Psoas muscle (tissue), 8 donors: Measurements from ENCODE around the gene DLL3. TPM values are rescaled to one million over a fixed set of nuclear protein-coding genes. Genes with fewer than 3 reads are reported as not detected.

Source experiments
- ATAC-seq, 4 donors: fragments of 200-7000 bp; cut with Tn5 transposase; one replicate each; pipeline ENCODE4 v1.9.1; 2020; ENCODE audit warnings: moderate library complexity in 3 of 4, mild to moderate bottlenecking in 2 of 4
- DNase-seq, 2 donors: peaks; one replicate each; pipeline ENCODE4 v3.0.0-alpha.2; 2020
- H3K27ac ChIP-seq: fragments of 200-600 bp; one replicate; pipeline ENCODE4 v1.8.0; 2022
- H3K27me3 ChIP-seq, 3 donors: fragments of 200-600 bp in 1 of 3; one replicate each; pipeline versions ENCODE4 v1.6.1 to v1.8.0; 2013 to 2022; ENCODE audit warnings: low read length in 2 of 3, mild to moderate bottlenecking in 2 of 3, moderate library complexity in 1 of 3; ENCODE audit not compliant: insufficient read depth in 3 of 3
- H3K36me3 ChIP-seq, 2 donors: fragments of 200-600 bp in 1 of 2; one replicate each; pipeline versions ENCODE4 v1.6.1 to v1.8.0; 2013 to 2022; ENCODE audit warnings: low read depth in 1 of 2, mild to moderate bottlenecking in 1 of 2, moderate library complexity in 1 of 2; ENCODE audit not compliant: insufficient read depth in 1 of 2
- H3K4me1 ChIP-seq: fragments of 200-600 bp; one replicate; pipeline ENCODE4 v1.8.0; 2022
- H3K4me3 ChIP-seq: fragments of 200-600 bp; one replicate; pipeline ENCODE4 v1.8.0; 2022; ENCODE audit warnings: mild to moderate bottlenecking
- H3K9me3 ChIP-seq: fragments of 200-600 bp; one replicate; pipeline ENCODE4 v1.8.0; 2022
- WGBS, 3 donors: extraction: QIAGEN DNeasy Blood & Tissue Kit; methylation state at CpG; one replicate each; pipeline versions ENCODE4 v1.1.6 to v1.1.7; 2013; 5-methylcytosine and 5-hydroxymethylcytosine counted together
- intact Hi-C, 2 donors: fragments of 100-400 bp; cut with DNase I; formaldehyde crosslinking; loops; one replicate each; pipeline versions ENCODE4 v1.11.0 to v1.14.2; 2022
- polyA plus RNA-seq, 3 donors: library from polyadenylated mRNA; stranded (reverse); fragments of 200-250 nt; gene quantifications; one replicate each; pipeline ENCODE4 v1.2.3, GENCODE V29; 2013
- total RNA-seq, 4 donors: library from RNA; stranded (reverse); fragmentation: NEBNext Ultra II Directional in 2 of 4; extraction: Animal tissue kit (Norgen Biotek cat#: 25700) in 2 of 4; gene quantifications; one replicate each; pipeline versions ENCODE4 v1.2.1 to v1.2.4, GENCODE V29; 2021 to 2023
- TF ChIP-seq, protein P1 (sequence below): fragments of 200-600 bp; IDR thresholded peaks from one replicate; pipeline ENCODE4 v1.8.0; 2022; ENCODE audit warnings: antibody characterized with exemption
- donor health status: healthy with polysubstance abuse.
- donor health status: DM: no; HTN: no; CAD: no; lungs with moderate emphysema.
- donor health status: Bipolar disorder and iron deficiency.
- donor health status: healthy.
- donor health status: DM: yes; HTN: yes; CAD: no.
- donor health status: DM: no; HTN: no; CAD: no.
- donor health status: DM: no; HTN: no; CAD: no.
- donor health status: DM: yes; HTN: yes; CAD: no.

Gene DLL3
- total and polyA plus RNA-seq, 7 donors: 0.03 to 0.14 TPM; not detected in 5

- WGBS, 3 donors: 12 to 20% (median 15%) methylated on average over 31 to 69 of the region's 69 CpGs
- TF ChIP-seq, protein P1, sequence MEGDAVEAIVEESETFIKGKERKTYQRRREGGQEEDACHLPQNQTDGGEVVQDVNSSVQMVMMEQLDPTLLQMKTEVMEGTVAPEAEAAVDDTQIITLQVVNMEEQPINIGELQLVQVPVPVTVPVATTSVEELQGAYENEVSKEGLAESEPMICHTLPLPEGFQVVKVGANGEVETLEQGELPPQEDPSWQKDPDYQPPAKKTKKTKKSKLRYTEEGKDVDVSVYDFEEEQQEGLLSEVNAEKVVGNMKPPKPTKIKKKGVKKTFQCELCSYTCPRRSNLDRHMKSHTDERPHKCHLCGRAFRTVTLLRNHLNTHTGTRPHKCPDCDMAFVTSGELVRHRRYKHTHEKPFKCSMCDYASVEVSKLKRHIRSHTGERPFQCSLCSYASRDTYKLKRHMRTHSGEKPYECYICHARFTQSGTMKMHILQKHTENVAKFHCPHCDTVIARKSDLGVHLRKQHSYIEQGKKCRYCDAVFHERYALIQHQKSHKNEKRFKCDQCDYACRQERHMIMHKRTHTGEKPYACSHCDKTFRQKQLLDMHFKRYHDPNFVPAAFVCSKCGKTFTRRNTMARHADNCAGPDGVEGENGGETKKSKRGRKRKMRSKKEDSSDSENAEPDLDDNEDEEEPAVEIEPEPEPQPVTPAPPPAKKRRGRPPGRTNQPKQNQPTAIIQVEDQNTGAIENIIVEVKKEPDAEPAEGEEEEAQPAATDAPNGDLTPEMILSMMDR: peak; percentile 67
Measured at GRCh38 chr19:39502640-39503417, 4.1 kb downstream of the DLL3 start.

GRCh38 chr19:39506598-39506943 lies 7.8 kb downstream of the DLL3 start:
- Histone ChIP-seq H3K4me1 (no peaks in the 10 kb centered on the region), H3K27me3 (peaks cover 0 to 93% (median 35%) of the 10 kb centered on the region in 3 donors)
- WGBS, 3 donors: 41 to 48% (median 47%) methylated on average over 7 of the region's 7 CpGs

More at GRCh38 chr19:39502640-39503417, 4.1 kb downstream of the DLL3 start:
- peak; percentile 46 to 79 (median 72) for ATAC-seq
- Histone ChIP-seq H3K9me3 (no peaks in the 10 kb centered on the region), H3K36me3 (no peaks in the 10 kb centered on the region), H3K4me1 (peaks cover 15% of the 10 kb centered on the region), H3K27ac (no peak overlapping the region), H3K27me3 (peaks cover 0 to 92% (median 48%) of the 10 kb centered on the region in 3 donors), H3K4me3 (no peak overlapping the region)
- intact Hi-C loops: no loop called here
- DNase-seq: peak; percentile 67 to 72

GRCh38 chr19:39506944-39507714 lies 8.4 kb downstream of the DLL3 start:
- no peak for DNase-seq
- WGBS, 3 donors: 1 to 2% (median 2%) methylated on average over 73 to 96 of the region's 96 CpGs
- Histone ChIP-seq H3K4me1 (no peaks in the 10 kb centered on the region), H3K27me3 (peaks cover 0 to 98% (median 33%) of the 10 kb centered on the region in 3 donors), H3K36me3 (no peaks in the 10 kb centered on the region), H3K4me3 (peak overlapping the region; percentile 58), H3K9me3 (no peaks in the 10 kb centered on the region), H3K27ac (no peak overlapping the region)
- intact Hi-C loops: no loop called here
- ATAC-seq: peak in 1 of 4 donors; percentile 17
- TF ChIP-seq, protein P1: no peak

More at GRCh38 chr19:39506598-39506943, 7.8 kb downstream of the DLL3 start:
- TF ChIP-seq, protein P1: no peak
- no peaks in the 10 kb centered on the region for H3K36me3 ChIP-seq
- DNase-seq (no peak), ATAC-seq (no peak)
- no peak overlapping the region for H3K27ac ChIP-seq
- peak overlapping the region; percentile 58 for H3K4me3 ChIP-seq
- no peaks in the 10 kb centered on the region for H3K9me3 ChIP-seq
- intact Hi-C loops: no loop called here

DNA sequence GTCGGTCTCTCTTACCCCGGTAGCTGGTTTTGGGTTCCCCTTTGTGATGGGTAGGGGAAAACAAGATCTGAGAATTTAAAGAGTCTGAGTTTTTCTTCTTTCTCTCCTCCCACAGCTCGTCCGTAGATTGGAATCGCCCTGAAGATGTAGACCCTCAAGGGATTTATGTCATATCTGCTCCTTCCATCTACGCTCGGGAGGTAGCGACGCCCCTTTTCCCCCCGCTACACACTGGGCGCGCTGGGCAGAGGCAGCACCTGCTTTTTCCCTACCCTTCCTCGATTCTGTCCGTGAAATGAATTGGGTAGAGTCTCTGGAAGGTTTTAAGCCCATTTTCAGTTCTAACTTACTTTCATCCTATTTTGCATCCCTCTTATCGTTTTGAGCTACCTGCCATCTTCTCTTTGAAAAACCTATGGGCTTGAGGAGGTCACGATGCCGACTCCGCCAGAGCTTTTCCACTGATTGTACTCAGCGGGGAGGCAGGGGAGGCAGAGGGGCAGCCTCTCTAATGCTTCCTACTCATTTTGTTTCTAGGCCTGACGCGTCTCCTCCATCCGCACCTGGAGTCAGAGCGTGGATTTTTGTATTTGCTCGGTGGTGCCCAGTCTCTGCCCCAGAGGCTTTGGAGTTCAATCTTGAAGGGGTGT lies 9.1 kb downstream of the DLL3 start:
- ATAC-seq (no peak), DNase-seq (no peak)
- Histone ChIP-seq H3K36me3 (no peaks in the 10 kb centered on the region), H3K27me3 (peaks cover 0 to 97% (median 33%) of the 10 kb centered on the region in 3 donors), H3K4me1 (no peaks in the 10 kb centered on the region), H3K9me3 (no peaks in the 10 kb centered on the region), H3K4me3 (peak overlapping the region; percentile 58), H3K27ac (no peak overlapping the region)
- 24 to 32% (median 27%) methylated on average over 24 of the region's 24 CpGs for WGBS, 3 donors
- intact Hi-C loops: no loop called here
- TF ChIP-seq, protein P1: no peak
